Measurements from ENCODE around the gene DDR2. TPM values are rescaled to one million over a fixed set of nuclear protein-coding genes. Genes with fewer than 3 reads are reported as not detected.

DDR2 gene
- total RNA-seq, 2 experiments from 2014 or later: 0.19 TPM; not detected in 1

GRCh38 chr1:162690672-162691434 lies 58.6 kb downstream of the DDR2 start:
- Histone ChIP-seq H2AFZ (ENCODE audit: low read length) (no peak overlapping the region), H3K4me2 (ENCODE audit: low read length) (no peak overlapping the region), H3K79me2 (ENCODE audit: insufficient read depth, low read depth, low read length) (no peaks in the 10 kb centered on the region), H3K4me3 (ENCODE audit: low read depth, low read length, poor library complexity, severe bottlenecking) (no peak overlapping the region), H3K4me1 (ENCODE audit: insufficient read depth, low read length, poor library complexity, severe bottlenecking) (no peaks in the 10 kb centered on the region), H3K9me3 (ENCODE audit: low read length) (no peaks in the 10 kb centered on the region), H4K20me1 (ENCODE audit: insufficient read depth, low read length) (no peaks in the 10 kb centered on the region), H3K9me2 (ENCODE audit: insufficient read depth, low read length) (no peaks in the 10 kb centered on the region), H3K36me3 (ENCODE audit: insufficient read depth, low read length) (no peaks in the 10 kb centered on the region), H3K27ac (ENCODE audit: low read depth, low read length, poor library complexity, severe bottlenecking) (no peak overlapping the region)
- no TSS peak for BruUV-seq (replicated peaks)
- CTCF ChIA-PET (ENCODE audit: unreplicated experiment): no interaction called here
- no peak for TF ChIP-seq EZH2phosphoT487 (IDR thresholded peaks at IDR 0.05; ENCODE audit: borderline replicate concordance, low read depth, low read length)
- no peak for DNase-seq (ENCODE audit: low spot score)
- POLR2A ChIA-PET: no interaction called here
- intact Hi-C loops (cut with micrococcal nuclease; ENCODE audit: unreplicated experiment): no loop called here

DNA sequence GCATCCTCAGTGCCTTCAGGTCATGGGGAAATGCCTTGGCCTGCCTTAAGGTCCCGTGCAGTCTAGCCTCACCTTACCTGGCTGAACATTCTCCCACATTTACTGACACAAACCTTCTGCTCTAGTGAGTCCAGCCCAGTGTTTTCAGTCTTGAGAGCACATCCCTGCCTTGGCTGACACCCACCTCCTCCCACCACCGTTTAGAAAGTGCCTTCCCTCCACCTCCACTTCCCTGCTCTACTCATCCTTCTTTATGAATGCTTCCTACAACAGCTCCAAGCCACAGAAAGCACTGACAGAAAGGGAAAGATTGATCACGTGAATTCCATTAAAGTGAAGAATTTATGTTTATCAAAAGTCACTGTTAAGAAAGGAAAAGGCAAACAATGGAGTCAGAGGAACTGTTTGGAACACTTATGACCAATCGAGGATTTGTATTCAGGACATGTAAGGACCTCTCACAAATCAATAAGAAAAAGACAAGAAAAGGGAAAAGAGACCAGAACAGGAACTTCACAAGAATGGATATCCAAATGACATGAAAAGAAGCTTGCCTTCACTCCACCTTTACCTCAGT lies 59.8 kb downstream of the DDR2 start:
- TF ChIP-seq, protein P1, sequence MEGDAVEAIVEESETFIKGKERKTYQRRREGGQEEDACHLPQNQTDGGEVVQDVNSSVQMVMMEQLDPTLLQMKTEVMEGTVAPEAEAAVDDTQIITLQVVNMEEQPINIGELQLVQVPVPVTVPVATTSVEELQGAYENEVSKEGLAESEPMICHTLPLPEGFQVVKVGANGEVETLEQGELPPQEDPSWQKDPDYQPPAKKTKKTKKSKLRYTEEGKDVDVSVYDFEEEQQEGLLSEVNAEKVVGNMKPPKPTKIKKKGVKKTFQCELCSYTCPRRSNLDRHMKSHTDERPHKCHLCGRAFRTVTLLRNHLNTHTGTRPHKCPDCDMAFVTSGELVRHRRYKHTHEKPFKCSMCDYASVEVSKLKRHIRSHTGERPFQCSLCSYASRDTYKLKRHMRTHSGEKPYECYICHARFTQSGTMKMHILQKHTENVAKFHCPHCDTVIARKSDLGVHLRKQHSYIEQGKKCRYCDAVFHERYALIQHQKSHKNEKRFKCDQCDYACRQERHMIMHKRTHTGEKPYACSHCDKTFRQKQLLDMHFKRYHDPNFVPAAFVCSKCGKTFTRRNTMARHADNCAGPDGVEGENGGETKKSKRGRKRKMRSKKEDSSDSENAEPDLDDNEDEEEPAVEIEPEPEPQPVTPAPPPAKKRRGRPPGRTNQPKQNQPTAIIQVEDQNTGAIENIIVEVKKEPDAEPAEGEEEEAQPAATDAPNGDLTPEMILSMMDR (conservative IDR thresholded peaks at IDR 0.05; ENCODE audit: low read length): no peak
- no peak for TF ChIP-seq EZH2phosphoT487 (IDR thresholded peaks at IDR 0.05; ENCODE audit: borderline replicate concordance, low read depth, low read length)
- no TSS peak for BruUV-seq (replicated peaks)
- H3K9me3 ChIP-seq (ENCODE audit: low read length): no peaks in the 10 kb centered on the region
- no peaks in the 10 kb centered on the region for H3K79me2 ChIP-seq (ENCODE audit: insufficient read depth, low read depth, low read length)
- H3K4me3 ChIP-seq (ENCODE audit: low read depth, low read length, poor library complexity, severe bottlenecking): no peak overlapping the region
- H3K4me1 ChIP-seq (ENCODE audit: insufficient read depth, low read length, poor library complexity, severe bottlenecking): no peaks in the 10 kb centered on the region
- no peak overlapping the region for H3K27ac ChIP-seq (ENCODE audit: low read depth, low read length, poor library complexity, severe bottlenecking)
- H2AFZ ChIP-seq (ENCODE audit: low read length): no peak overlapping the region
- CTCF ChIA-PET (ENCODE audit: unreplicated experiment): no interaction called here
- no peak overlapping the region for H3K4me2 ChIP-seq (ENCODE audit: low read length)
- POLR2A ChIA-PET: no interaction called here
- H4K20me1 ChIP-seq (ENCODE audit: insufficient read depth, low read length): no peaks in the 10 kb centered on the region
- intact Hi-C loops (cut with micrococcal nuclease; ENCODE audit: unreplicated experiment): no loop called here
- no peaks in the 10 kb centered on the region for H3K36me3 ChIP-seq (ENCODE audit: insufficient read depth, low read length)
- H3K9me2 ChIP-seq (ENCODE audit: insufficient read depth, low read length): no peaks in the 10 kb centered on the region
- no peak for DNase-seq (ENCODE audit: low spot score)

- no peak for TF ChIP-seq EZH2phosphoT487 (IDR thresholded peaks at IDR 0.05; ENCODE audit: borderline replicate concordance, low read depth, low read length)
- TF ChIP-seq, protein P1 (conservative IDR thresholded peaks at IDR 0.05; ENCODE audit: low read length): no peak
- no TSS peak for BruUV-seq (replicated peaks)
- no peak overlapping the region for H3K27ac ChIP-seq (ENCODE audit: low read depth, low read length, poor library complexity, severe bottlenecking)
Observed at GRCh38 chr1:162694911-162695310, 62.6 kb downstream of the DDR2 start.

More at GRCh38 chr1:162694911-162695310, 62.6 kb downstream of the DDR2 start:
- no peak overlapping the region for H3K4me2 ChIP-seq (ENCODE audit: low read length)
- H4K20me1 ChIP-seq (ENCODE audit: insufficient read depth, low read length): no peaks in the 10 kb centered on the region
- H3K4me1 ChIP-seq (ENCODE audit: insufficient read depth, low read length, poor library complexity, severe bottlenecking): no peaks in the 10 kb centered on the region
- H3K9me3 ChIP-seq (ENCODE audit: low read length): no peaks in the 10 kb centered on the region
- intact Hi-C loops (cut with micrococcal nuclease; ENCODE audit: unreplicated experiment): no loop called here
- H2AFZ ChIP-seq (ENCODE audit: low read length): no peak overlapping the region
- POLR2A ChIA-PET: no interaction called here
- no peaks in the 10 kb centered on the region for H3K36me3 ChIP-seq (ENCODE audit: insufficient read depth, low read length)
- no peaks in the 10 kb centered on the region for H3K79me2 ChIP-seq (ENCODE audit: insufficient read depth, low read depth, low read length)
- H3K9me2 ChIP-seq (ENCODE audit: insufficient read depth, low read length): no peaks in the 10 kb centered on the region
- CTCF ChIA-PET (ENCODE audit: unreplicated experiment): no interaction called here
- DNase-seq (ENCODE audit: low spot score): no peak
- H3K4me3 ChIP-seq (ENCODE audit: low read depth, low read length, poor library complexity, severe bottlenecking): no peak overlapping the region

Measured in OCI-LY7 (cell line).